RWPE2 (cell line): ENCODE data around the gene SH3RF1.
A peak's percentile ranks its signal among the peaks of the same experiment; 100 is the strongest.

Experiments
- ATAC-seq: fragments of 200-7000 bp; cut with Tn5 transposase; 3 replicates; pipeline ENCODE4 v1.9.1; 2021; ENCODE audit warnings: low read depth
- DNase-seq: peaks from one replicate; pipeline ENCODE4 v3.0.0-alpha.2; 2020; ENCODE audit warnings: low spot score
- H3K27ac ChIP-seq: fragments of 450-650 bp; 2 replicates; pipeline ENCODE4 v1.5.1; 2017; ENCODE audit warnings: mild to moderate bottlenecking; ENCODE audit not compliant: poor library complexity, severe bottlenecking
- H3K27me3 ChIP-seq: fragments of 250-450 bp; sonication (Bioruptor Pico); 2 replicates; pipeline ENCODE4 v1.5.1; 2021; ENCODE audit warnings: mild to moderate bottlenecking, moderate library complexity; ENCODE audit not compliant: insufficient read depth, poor library complexity, severe bottlenecking
- H3K36me3 ChIP-seq: fragments of 250-450 bp; sonication (Bioruptor Pico); 2 replicates; pipeline ENCODE4 v1.5.1; 2020; ENCODE audit warnings: low read depth, mild to moderate bottlenecking, moderate library complexity
- H3K4me1 ChIP-seq: fragments of 250-450 bp; sonication (Bioruptor Pico); 2 replicates; pipeline ENCODE4 v1.5.1; 2021; ENCODE audit warnings: mild to moderate bottlenecking, moderate library complexity; ENCODE audit not compliant: insufficient read depth, poor library complexity, severe bottlenecking
- H3K4me3 ChIP-seq: fragments of 250-450 bp; sonication (Bioruptor Pico); 2 replicates; pipeline ENCODE4 v1.5.1; 2021; ENCODE audit warnings: mild to moderate bottlenecking, moderate library complexity; ENCODE audit not compliant: severe bottlenecking
- H3K9me3 ChIP-seq: fragments of 250-450 bp; sonication (Bioruptor Pico); 2 replicates; pipeline ENCODE4 v1.5.1; 2021; ENCODE audit warnings: mild to moderate bottlenecking, moderate library complexity; ENCODE audit not compliant: severe bottlenecking
- CTCF ChIP-seq: fragments of 450-650 bp; IDR thresholded peaks from one replicate; pipeline ENCODE4 v1.5.1; 2017; ENCODE audit warnings: mild to moderate bottlenecking, moderate library complexity; ENCODE audit not compliant: poor library complexity, severe bottlenecking

Gene SH3RF1

GRCh38 chr4:169275180-169275579 is 4.4 kb upstream of the SH3RF1 start:
- no peak for TF ChIP-seq CTCF
- ATAC-seq: no peak
- no peak overlapping the region for H3K27ac ChIP-seq
- H3K27me3 ChIP-seq: no peaks in the 10 kb centered on the region
- no peaks in the 10 kb centered on the region for H3K9me3 ChIP-seq
- H3K4me1 ChIP-seq: peaks cover 17% of the 10 kb centered on the region
- no peaks in the 10 kb centered on the region for H3K36me3 ChIP-seq
- no peak for DNase-seq
- no peak overlapping the region for H3K4me3 ChIP-seq

DNA sequence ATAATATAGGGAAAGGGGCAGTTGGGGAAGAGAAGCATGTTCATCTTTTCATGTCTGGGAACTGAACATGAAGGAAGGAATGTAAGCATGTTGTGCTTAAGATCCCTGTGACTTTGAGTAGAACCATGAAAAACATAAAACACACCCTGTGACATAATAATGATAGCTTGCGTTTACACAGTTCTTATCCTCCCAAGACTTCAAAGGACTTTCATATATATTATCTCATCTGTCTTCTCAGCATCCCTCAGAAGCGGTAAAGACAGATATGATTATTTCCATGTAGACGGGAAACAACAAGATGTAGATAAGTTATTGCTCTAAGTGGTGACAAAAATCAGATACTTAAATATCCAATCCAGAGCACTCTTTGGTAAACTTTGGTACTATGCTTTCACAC is 3.3 kb upstream of the SH3RF1 start:
- H3K4me1 ChIP-seq: peaks cover 17% of the 10 kb centered on the region
- no peak overlapping the region for H3K27ac ChIP-seq
- ATAC-seq (no peak), DNase-seq (no peak)
- H3K9me3 ChIP-seq: no peaks in the 10 kb centered on the region
- H3K27me3 ChIP-seq: no peaks in the 10 kb centered on the region
- no peak overlapping the region for H3K4me3 ChIP-seq
- no peaks in the 10 kb centered on the region; the same call in 1 of the 2 replicates for H3K36me3 ChIP-seq
- no peak for TF ChIP-seq CTCF

- no peak for DNase-seq
- TF ChIP-seq CTCF: no peak
- H3K4me1 ChIP-seq: peaks cover 29% of the 10 kb centered on the region
- H3K4me3 ChIP-seq: no peak overlapping the region
- peaks cover 16% of the 10 kb centered on the region for H3K36me3 ChIP-seq
- no peaks in the 10 kb centered on the region for H3K9me3 ChIP-seq
- no peak; the same call in 2 of the 3 replicates for ATAC-seq
- H3K27me3 ChIP-seq: no peaks in the 10 kb centered on the region
- H3K27ac ChIP-seq: peak overlapping the region; percentile 66
These were observed 1.6 kb upstream of the SH3RF1 start for GRCh38 chr4:169272265-169272886.

GRCh38 chr4:169271692-169272007 is 894 bp upstream of the SH3RF1 start:
- TF ChIP-seq CTCF: no peak
- no peaks in the 10 kb centered on the region for H3K27me3 ChIP-seq
- DNase-seq (no peak), ATAC-seq (no peak)
- H3K4me3 ChIP-seq: peak overlapping the region; percentile 55
- H3K4me1 ChIP-seq: peaks cover 36% of the 10 kb centered on the region
- peaks cover 22% of the 10 kb centered on the region for H3K36me3 ChIP-seq
- peak overlapping the region; percentile 66 for H3K27ac ChIP-seq
- no peaks in the 10 kb centered on the region for H3K9me3 ChIP-seq
